SH-SY5Y (cell line): Measurements from ENCODE around the gene PRND.

Source experiments
- GATA2 ChIP-seq: IDR thresholded peaks from 2 replicates; pipeline ENCODE4 v1.6.1; 2011; ENCODE audit warnings: mild to moderate bottlenecking, low read depth, low read length
- GATA3 ChIP-seq: IDR thresholded peaks from 2 replicates; pipeline ENCODE4 v1.6.1; 2011; ENCODE audit warnings: low read depth, mild to moderate bottlenecking, low read length, moderate library complexity

DNA sequence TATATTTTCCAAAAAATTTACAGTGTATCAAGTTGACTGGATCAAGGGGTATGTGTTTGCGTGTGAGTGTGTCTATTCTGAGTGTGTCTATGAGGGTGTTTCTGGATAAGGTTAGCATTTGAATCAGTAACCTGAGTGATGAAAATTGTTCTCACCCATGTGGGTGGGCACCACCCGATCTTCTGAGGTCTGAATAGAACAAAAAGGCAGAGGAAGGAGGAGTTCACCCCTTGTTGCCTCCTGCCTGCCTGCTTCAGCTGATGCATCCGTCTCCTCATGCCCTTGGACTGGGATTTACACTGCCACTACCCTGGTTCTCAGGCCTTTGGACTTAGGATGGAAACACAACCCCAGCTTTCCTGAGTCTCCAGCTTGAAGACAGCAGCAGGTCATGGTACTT, 13.7 kb upstream of the PRND start:
- TF ChIP-seq GATA3: no peak
- TF ChIP-seq GATA2: no peak
